ENCODE data around the gene BPIFB2.

DNA sequence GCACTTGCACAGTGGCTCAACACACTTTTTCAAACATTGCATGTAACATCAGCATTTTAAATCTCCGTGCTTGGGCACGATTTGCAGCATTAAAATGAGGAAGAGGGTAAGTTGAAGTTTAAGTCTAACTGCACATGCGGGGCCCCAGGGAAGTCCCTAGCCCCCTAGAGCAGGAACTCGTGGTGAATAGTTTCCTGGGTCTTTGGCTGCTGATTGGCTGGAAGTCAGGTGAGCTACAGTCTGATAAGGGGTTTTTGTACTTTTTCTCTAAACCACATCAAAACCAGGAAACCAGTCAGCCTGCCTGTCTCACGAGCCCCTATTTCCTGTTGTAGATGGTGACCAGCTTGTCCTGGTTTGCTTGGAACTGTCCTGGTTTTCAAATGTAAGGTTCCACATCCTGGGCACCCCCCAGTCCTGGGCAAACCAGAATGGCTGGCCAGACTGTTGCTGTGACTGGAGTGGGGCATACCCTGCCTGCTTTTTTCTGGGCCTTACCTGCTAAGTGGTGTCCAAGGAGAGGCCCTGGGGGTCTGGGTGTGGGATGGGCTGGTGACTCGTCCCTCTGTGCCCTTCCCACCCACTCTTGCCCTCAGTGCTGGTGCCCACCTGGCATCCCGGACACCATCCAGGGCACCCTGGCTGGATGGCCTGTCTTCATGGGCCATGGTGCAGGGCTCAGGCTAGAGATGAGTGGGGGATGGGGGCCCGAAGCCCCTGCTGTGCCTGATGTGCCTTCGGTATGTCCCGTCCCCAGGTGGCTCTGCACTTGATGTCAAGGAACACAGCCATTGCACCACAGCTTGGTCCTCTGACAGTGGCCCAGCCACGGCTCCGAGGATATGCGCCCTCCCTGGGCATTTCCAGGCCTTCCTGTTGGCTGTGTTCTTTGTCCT lies 35.1 kb upstream of the BPIFB2 start:
- no peak for TF ChIP-seq POLR2A (IDR thresholded peaks at IDR 0.05)
- TF ChIP-seq, protein P1, sequence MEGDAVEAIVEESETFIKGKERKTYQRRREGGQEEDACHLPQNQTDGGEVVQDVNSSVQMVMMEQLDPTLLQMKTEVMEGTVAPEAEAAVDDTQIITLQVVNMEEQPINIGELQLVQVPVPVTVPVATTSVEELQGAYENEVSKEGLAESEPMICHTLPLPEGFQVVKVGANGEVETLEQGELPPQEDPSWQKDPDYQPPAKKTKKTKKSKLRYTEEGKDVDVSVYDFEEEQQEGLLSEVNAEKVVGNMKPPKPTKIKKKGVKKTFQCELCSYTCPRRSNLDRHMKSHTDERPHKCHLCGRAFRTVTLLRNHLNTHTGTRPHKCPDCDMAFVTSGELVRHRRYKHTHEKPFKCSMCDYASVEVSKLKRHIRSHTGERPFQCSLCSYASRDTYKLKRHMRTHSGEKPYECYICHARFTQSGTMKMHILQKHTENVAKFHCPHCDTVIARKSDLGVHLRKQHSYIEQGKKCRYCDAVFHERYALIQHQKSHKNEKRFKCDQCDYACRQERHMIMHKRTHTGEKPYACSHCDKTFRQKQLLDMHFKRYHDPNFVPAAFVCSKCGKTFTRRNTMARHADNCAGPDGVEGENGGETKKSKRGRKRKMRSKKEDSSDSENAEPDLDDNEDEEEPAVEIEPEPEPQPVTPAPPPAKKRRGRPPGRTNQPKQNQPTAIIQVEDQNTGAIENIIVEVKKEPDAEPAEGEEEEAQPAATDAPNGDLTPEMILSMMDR (IDR thresholded peaks at IDR 0.05), result no peak
